Nephron progenitor cell (in vitro differentiated cells): Measurements from ENCODE around the gene SLC25A25.

ENCODE experiments used
- DNase-seq: peaks from one replicate; pipeline ENCODE4 v3.0.0; 2021
- H3K27ac Mint-ChIP-seq: 2 replicates; pipeline ENCODE4 v1.8.0; 2021; ENCODE audit warnings: mild to moderate bottlenecking, moderate library complexity, mixed read lengths
- H3K27me3 Mint-ChIP-seq: 2 replicates; pipeline ENCODE4 v1.8.0; 2021; ENCODE audit warnings: mild to moderate bottlenecking, low read depth, mixed read lengths; ENCODE audit not compliant: poor library complexity
- H3K36me3 Mint-ChIP-seq: 2 replicates; pipeline ENCODE4 v1.8.0; 2021; ENCODE audit warnings: low read depth, mixed read lengths
- H3K4me1 Mint-ChIP-seq: 2 replicates; pipeline ENCODE4 v1.8.0; 2021; ENCODE audit warnings: mixed read lengths
- H3K4me3 Mint-ChIP-seq: 2 replicates; pipeline ENCODE4 v1.8.0; 2021; ENCODE audit warnings: mild to moderate bottlenecking, moderate library complexity, mixed read lengths
- H3K9me3 Mint-ChIP-seq: 2 replicates; pipeline ENCODE4 v1.8.0; 2021; ENCODE audit warnings: mild to moderate bottlenecking, moderate library complexity, mixed read lengths
- CTCF ChIP-seq: fragments of 200-600 bp; sonication (generic); IDR thresholded peaks from 2 replicates; pipeline ENCODE4 v1.5.0; 2021; ENCODE audit warnings: antibody characterized with exemption

The SLC25A25 gene

DNA sequence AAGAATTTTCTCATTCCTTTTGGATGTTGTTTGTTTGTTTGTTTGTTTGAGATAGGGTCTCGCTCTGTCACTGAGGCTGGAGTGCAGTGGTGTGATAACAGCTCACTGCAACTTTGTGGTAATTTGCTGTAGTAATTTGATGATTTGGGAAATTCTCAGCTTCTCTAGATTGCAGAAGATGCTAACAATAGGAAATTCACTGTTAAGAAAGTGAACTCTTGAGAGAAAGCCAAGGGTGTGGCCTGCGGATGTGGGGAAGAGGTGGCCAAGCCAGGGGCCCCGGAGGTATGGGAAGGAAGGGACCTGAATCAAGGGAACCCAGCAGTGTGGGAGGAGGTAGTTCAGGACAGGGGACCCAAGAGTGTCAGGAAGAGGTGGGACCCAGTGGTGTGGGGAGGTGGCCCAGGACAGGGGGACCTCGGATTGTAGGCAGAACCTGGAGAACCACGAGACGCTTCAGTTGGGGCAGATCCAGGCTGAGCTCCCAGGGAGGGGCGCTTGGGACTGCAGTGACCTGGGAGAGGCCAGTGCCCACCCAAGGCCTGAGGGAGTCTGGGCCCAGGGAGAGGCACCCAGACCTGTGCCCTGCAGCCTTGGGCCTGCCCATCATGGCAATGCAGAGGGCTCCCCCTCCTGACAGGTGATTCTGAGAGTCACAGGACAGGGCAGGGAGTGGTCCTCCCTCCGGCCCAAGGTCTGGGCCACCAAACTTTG, 75.7 kb downstream of the SLC25A25 start:
- Mint-ChIP-seq H3K36me3 (no peaks in the 10 kb centered on the region), H3K4me1 (peaks cover 33% of the 10 kb centered on the region), H3K4me3 (no peak overlapping the region), H3K27me3 (no peaks in the 10 kb centered on the region), H3K9me3 (peaks cover 3% of the 10 kb centered on the region), H3K27ac (no peak overlapping the region)
- TF ChIP-seq CTCF: no peak
- DNase-seq: no peak

DNA sequence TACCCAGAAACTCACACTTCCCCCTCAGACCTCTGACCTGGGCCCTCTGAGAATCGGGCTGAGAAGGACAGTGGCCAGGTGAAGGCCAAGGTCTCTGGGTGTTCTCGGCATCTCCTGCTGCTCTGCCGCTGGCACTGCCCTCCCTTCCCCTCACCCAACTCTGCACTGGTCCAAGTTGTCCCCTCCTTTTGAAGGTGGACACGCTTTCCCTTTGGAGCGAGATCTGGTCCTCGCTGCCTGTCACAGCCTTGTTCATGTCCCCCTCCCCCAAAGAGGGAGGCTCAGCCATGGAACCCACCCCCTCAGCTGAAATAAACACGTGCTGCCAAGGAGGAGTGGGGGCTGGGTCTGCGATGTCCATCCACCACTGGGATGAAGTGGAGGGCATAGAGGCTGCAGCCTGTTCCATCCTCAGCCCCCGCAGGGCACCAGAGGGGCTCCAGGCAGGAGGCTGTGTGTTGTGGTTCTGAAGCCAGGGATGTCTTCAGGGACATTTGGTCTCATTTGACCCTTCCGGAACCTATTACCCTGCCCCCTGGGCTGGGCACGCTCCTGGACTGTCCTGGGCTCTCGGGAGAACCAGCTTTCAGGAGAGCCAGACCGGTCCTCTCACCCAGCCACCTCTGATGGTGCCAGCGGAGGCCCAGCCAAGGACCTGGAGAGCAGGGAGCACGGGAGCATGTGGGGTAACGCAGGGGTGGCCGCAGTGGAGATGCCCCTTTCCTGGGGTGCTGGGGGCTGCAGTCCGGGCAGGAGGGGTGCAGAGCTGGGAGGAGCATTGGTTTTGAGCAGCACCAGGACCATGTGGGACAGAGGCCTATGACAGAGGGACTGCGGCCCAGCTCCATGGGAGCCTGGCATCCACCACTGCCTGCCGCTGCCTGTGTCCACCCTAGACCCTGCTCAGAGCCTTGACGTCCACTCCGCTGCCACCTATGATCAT, 76.5 kb downstream of the SLC25A25 start:
- no peak overlapping the region for H3K27ac Mint-ChIP-seq
- H3K9me3 Mint-ChIP-seq: peaks cover 3% of the 10 kb centered on the region
- peaks cover 5% of the 10 kb centered on the region for H3K27me3 Mint-ChIP-seq
- no peak for DNase-seq
- H3K4me1 Mint-ChIP-seq: peaks cover 40% of the 10 kb centered on the region
- no peak for TF ChIP-seq CTCF
- no peaks in the 10 kb centered on the region for H3K36me3 Mint-ChIP-seq
- no peak overlapping the region for H3K4me3 Mint-ChIP-seq

DNA sequence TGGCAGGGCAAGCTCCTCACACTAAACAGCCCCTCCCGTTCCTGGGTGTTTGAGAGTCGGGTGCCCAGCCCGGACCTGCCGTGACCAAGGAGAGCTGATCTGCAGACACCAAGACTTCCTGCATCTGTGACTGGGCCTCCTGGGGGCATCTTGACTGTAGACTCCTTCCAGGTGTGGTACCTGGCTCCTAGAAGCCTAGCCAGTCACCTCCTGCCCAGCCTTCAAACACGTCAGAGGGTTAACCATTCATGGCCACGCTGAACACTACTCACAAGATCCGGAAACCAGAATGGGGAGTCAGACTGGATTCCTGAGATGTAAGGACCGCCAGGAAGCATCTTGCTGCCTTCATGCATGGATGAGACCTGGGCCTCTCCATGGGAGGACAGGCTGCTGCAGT, 77.5 kb downstream of the SLC25A25 start:
- peaks cover 43% of the 10 kb centered on the region for H3K4me1 Mint-ChIP-seq
- H3K36me3 Mint-ChIP-seq: no peaks in the 10 kb centered on the region
- H3K9me3 Mint-ChIP-seq: peaks cover 3% of the 10 kb centered on the region
- no peak overlapping the region for H3K4me3 Mint-ChIP-seq
- H3K27me3 Mint-ChIP-seq: peaks cover 9% of the 10 kb centered on the region
- peak overlapping the region; percentile 45 for H3K27ac Mint-ChIP-seq
- no peak for TF ChIP-seq CTCF
- DNase-seq: no peak

- peaks cover 3% of the 10 kb centered on the region for H3K9me3 Mint-ChIP-seq
- no peak overlapping the region for H3K27ac Mint-ChIP-seq
- no peaks in the 10 kb centered on the region for H3K36me3 Mint-ChIP-seq
- no peak for DNase-seq
- H3K27me3 Mint-ChIP-seq: peaks cover 9% of the 10 kb centered on the region
- TF ChIP-seq CTCF: no peak
- H3K4me1 Mint-ChIP-seq: peaks cover 47% of the 10 kb centered on the region
- H3K4me3 Mint-ChIP-seq: no peak overlapping the region
Observed at GRCh38 chr9:128145951-128146351, 77.9 kb downstream of the SLC25A25 start.

DNA sequence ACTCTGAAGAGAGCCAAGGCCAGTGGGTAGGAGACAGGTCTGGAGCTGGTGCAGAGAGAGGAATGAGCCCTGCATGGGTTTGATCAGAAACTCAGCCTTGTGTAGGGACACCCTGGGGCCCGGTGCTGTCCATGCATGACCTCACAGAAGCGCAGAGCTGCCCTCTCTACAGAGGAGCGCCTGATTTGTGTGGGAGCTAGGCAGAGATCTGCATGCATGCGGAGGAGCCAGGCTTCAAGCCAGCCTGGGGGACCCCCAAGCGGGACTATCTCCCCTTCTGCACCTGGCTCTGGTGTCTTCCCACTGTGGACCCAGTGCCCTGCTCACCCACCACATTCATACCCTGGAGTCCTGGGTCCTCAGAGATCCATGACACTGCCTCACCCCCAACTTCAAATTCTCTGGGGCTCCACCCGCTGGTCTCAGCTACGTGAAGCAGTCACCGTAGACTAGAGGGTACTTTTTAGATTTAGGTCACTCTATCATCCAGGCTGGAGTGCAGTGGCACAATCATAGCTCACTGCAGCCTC, 78.6 kb downstream of the SLC25A25 start:
- peaks cover 3% of the 10 kb centered on the region for H3K9me3 Mint-ChIP-seq

More for the DNA sequence above, 78.6 kb downstream of the SLC25A25 start:
- no peak overlapping the region for H3K27ac Mint-ChIP-seq
- H3K27me3 Mint-ChIP-seq: peaks cover 9% of the 10 kb centered on the region
- H3K4me1 Mint-ChIP-seq: peaks cover 45% of the 10 kb centered on the region
- no peaks in the 10 kb centered on the region for H3K36me3 Mint-ChIP-seq
- no peak for DNase-seq
- no peak overlapping the region for H3K4me3 Mint-ChIP-seq
- TF ChIP-seq CTCF: no peak
